Endothelial cell (in vitro differentiated cells): Measurements from ENCODE around the gene ARL13A. TPM values are rescaled to one million over a fixed set of nuclear protein-coding genes. Genes with fewer than 3 reads are reported as not detected.

Source experiments
- DNase-seq: peaks from one replicate; pipeline ENCODE4 v3.0.0; 2021; ENCODE audit warnings: low spot score
- H3K27ac Mint-ChIP-seq: one replicate; pipeline ENCODE4 v1.8.0; 2021; ENCODE audit warnings: mixed read lengths, inconsistent platforms; ENCODE audit not compliant: unreplicated experiment
- H3K27me3 Mint-ChIP-seq: one replicate; pipeline ENCODE4 v1.8.0; 2021; ENCODE audit warnings: mild to moderate bottlenecking, moderate library complexity, mixed read lengths, inconsistent platforms; ENCODE audit not compliant: unreplicated experiment
- H3K36me3 Mint-ChIP-seq: one replicate; pipeline ENCODE4 v1.8.0; 2021; ENCODE audit warnings: mild to moderate bottlenecking, low read depth, mixed read lengths, inconsistent platforms; ENCODE audit not compliant: unreplicated experiment
- H3K4me1 Mint-ChIP-seq: one replicate; pipeline ENCODE4 v1.8.0; 2021; ENCODE audit warnings: mild to moderate bottlenecking, mixed read lengths, inconsistent platforms; ENCODE audit not compliant: unreplicated experiment
- H3K4me3 Mint-ChIP-seq: one replicate; pipeline ENCODE4 v1.8.0; 2021; ENCODE audit warnings: mild to moderate bottlenecking, mixed read lengths, inconsistent platforms; ENCODE audit not compliant: unreplicated experiment
- H3K9me3 Mint-ChIP-seq: one replicate; pipeline ENCODE4 v1.8.0; 2021; ENCODE audit warnings: mixed read lengths, inconsistent platforms; ENCODE audit not compliant: unreplicated experiment
- CTCF ChIP-seq: fragments of 200-600 bp; sonication (generic); IDR thresholded peaks from one replicate; pipeline ENCODE4 v1.5.0; 2021; ENCODE audit warnings: antibody characterized with exemption; ENCODE audit not compliant: unreplicated experiment
- total RNA-seq: library from RNA; stranded (reverse); fragmentation: NEBNext Ultra II Directional; extraction: Animal tissue kit (Norgen Biotek cat#: 25700); gene quantifications from one replicate; pipeline ENCODE4 v1.2.1, GENCODE V29; 2021; ENCODE audit not compliant: unreplicated experiment

ARL13A gene
- total RNA-seq, 1 donor from 2014 or later, result not detected

- Mint-ChIP-seq H3K27me3 (no peaks in the 10 kb centered on the region), H3K4me1 (peaks cover 19% of the 10 kb centered on the region), H3K9me3 (no peaks in the 10 kb centered on the region), H3K36me3 (no peaks in the 10 kb centered on the region), H3K4me3 (no peak overlapping the region), H3K27ac (no peak overlapping the region)
- TF ChIP-seq CTCF, result no peak
- no peak for DNase-seq
These were observed 23.1 kb upstream of the ARL13A start for GRCh38 chrX:100946299-100946927.

- no peak for TF ChIP-seq CTCF
- Mint-ChIP-seq H3K9me3 (no peaks in the 10 kb centered on the region), H3K4me3 (no peak overlapping the region), H3K27ac (no peak overlapping the region), H3K36me3 (no peaks in the 10 kb centered on the region), H3K4me1 (peaks cover 21% of the 10 kb centered on the region), H3K27me3 (no peaks in the 10 kb centered on the region)
- DNase-seq, result no peak
These were observed 21.0 kb upstream of the ARL13A start for GRCh38 chrX:100948557-100948956.

GRCh38 chrX:100962811-100963210 lies 6.7 kb upstream of the ARL13A start:
- Mint-ChIP-seq H3K36me3 (no peaks in the 10 kb centered on the region), H3K27ac (no peak overlapping the region), H3K4me3 (no peak overlapping the region), H3K4me1 (no peaks in the 10 kb centered on the region), H3K27me3 (no peaks in the 10 kb centered on the region), H3K9me3 (no peaks in the 10 kb centered on the region)
- no peak for TF ChIP-seq CTCF
- no peak for DNase-seq

- Mint-ChIP-seq H3K27me3 (no peaks in the 10 kb centered on the region), H3K4me1 (no peaks in the 10 kb centered on the region), H3K36me3 (no peaks in the 10 kb centered on the region), H3K9me3 (no peaks in the 10 kb centered on the region), H3K27ac (no peak overlapping the region), H3K4me3 (no peak overlapping the region)
- no peak for TF ChIP-seq CTCF
- DNase-seq, result no peak
These were observed 5.1 kb upstream of the ARL13A start for GRCh38 chrX:100964362-100964761.

- Mint-ChIP-seq H3K27me3 (no peaks in the 10 kb centered on the region), H3K27ac (no peak overlapping the region), H3K36me3 (no peaks in the 10 kb centered on the region), H3K4me3 (no peak overlapping the region), H3K4me1 (no peaks in the 10 kb centered on the region), H3K9me3 (peaks cover 3% of the 10 kb centered on the region)
- TF ChIP-seq CTCF, result no peak
- no peak for DNase-seq
These were observed 428 bp downstream of the ARL13A start for GRCh38 chrX:100969936-100970335.
